Jurkat, Clone E6-1 (cell line): ENCODE results near the gene RIMBP3C.
"Not testable (repeated sequence)": the region's sequence is repeated elsewhere in the genome, so short reads cannot be mapped to it uniquely, and the experiment has no call there.

Experiments
- DNase-seq: peaks from one replicate; pipeline ENCODE4 v3.0.0-alpha.2; 2011; ENCODE audit warnings: low read depth, low spot score
- H3K4me3 ChIP-seq: 2 replicates; pipeline ENCODE4 v1.5.1; 2011; ENCODE audit warnings: mild to moderate bottlenecking, low read length, control low read depth, moderate library complexity

The RIMBP3C gene

DNA sequence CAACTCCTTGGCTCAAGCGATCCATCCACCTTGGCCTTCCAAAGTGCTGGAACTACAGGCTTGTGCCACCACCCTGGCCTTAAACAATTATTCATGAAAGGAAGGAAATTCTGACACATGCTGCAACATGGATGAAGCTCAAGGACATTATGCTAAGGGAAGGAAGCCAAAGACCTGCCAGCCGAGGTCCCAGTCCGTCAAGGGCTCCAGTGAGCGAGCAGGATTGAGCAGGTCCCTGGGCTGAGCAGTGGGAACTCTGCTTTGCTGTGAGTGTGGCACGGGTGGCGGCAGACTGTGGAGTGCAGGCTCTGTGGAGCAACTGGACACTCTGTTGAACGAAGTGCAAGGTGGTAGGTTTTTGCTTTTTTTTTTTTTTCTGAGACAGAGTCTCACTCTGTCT lies 11.4 kb downstream of the RIMBP3C start:
- DNase-seq = not testable (repeated sequence)

GRCh38 chr22:21532863-21533648 lies 18.2 kb downstream of the RIMBP3C start:
- DNase-seq, H3K4me3 ChIP-seq: not testable (repeated sequence)

More for the DNA sequence above, 11.4 kb downstream of the RIMBP3C start:
- H3K4me3 ChIP-seq = not testable (repeated sequence)

DNA sequence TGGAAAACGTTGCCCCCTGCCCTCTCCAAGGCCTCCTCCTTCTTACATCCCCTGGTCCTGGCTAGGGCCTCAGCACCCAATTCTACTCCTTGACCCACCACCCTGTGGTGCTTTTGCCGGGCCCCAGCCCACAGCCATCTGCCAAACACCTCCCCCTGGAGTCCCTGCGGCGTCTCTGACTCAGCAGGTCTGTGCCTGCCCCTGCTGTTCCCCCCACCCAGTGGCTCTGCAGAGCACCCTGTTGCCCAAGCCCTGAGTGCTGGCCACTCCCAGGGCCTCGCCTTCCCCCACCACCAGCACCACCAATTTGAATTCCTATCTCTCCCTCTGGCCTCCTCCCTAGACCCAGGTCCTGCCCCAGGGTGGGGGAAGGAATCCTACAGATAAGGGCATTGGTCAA lies 19.7 kb downstream of the RIMBP3C start:
- not testable (repeated sequence) for DNase-seq, H3K4me3 ChIP-seq

GRCh38 chr22:21526705-21527500 lies 24.4 kb downstream of the RIMBP3C start:
- H3K4me3 ChIP-seq = not testable (repeated sequence)

GRCh38 chr22:21516970-21517764 lies 34.1 kb downstream of the RIMBP3C start:
- not testable (repeated sequence) for DNase-seq, H3K4me3 ChIP-seq

More at GRCh38 chr22:21526705-21527500, 24.4 kb downstream of the RIMBP3C start:
- not testable (repeated sequence) for DNase-seq

GRCh38 chr22:21516522-21516921 lies 34.7 kb downstream of the RIMBP3C start:
- not testable (repeated sequence) for DNase-seq, H3K4me3 ChIP-seq

DNA sequence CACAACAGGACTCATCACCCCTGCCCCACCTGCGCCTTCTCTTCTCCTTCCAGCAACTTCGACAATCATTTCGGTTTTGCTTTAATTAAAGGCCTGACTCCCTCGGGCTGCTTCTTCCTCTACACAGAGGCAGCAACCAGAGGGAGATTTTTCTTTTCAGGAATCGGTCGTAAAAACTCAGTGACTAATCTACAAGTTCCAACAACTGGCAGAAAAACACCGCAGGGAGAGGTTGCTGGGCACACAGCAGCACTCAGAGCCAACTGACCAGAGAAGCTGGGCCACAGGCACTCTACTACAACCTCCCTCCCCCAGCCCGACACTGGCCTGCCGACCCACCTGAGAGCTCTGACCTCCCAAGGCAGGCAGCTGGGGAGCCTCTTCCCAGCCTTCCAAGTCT lies 36.0 kb downstream of the RIMBP3C start:
- not testable (repeated sequence) for H3K4me3 ChIP-seq, DNase-seq

GRCh38 chr22:21514117-21514516 lies 37.1 kb downstream of the RIMBP3C start:
- not testable (repeated sequence) for DNase-seq, H3K4me3 ChIP-seq

- DNase-seq, H3K4me3 ChIP-seq: not testable (repeated sequence)
These were observed 39.2 kb downstream of the RIMBP3C start for GRCh38 chr22:21512022-21512421.

GRCh38 chr22:21510397-21510796 lies 40.9 kb downstream of the RIMBP3C start:
- not testable (repeated sequence) for DNase-seq, H3K4me3 ChIP-seq

DNA sequence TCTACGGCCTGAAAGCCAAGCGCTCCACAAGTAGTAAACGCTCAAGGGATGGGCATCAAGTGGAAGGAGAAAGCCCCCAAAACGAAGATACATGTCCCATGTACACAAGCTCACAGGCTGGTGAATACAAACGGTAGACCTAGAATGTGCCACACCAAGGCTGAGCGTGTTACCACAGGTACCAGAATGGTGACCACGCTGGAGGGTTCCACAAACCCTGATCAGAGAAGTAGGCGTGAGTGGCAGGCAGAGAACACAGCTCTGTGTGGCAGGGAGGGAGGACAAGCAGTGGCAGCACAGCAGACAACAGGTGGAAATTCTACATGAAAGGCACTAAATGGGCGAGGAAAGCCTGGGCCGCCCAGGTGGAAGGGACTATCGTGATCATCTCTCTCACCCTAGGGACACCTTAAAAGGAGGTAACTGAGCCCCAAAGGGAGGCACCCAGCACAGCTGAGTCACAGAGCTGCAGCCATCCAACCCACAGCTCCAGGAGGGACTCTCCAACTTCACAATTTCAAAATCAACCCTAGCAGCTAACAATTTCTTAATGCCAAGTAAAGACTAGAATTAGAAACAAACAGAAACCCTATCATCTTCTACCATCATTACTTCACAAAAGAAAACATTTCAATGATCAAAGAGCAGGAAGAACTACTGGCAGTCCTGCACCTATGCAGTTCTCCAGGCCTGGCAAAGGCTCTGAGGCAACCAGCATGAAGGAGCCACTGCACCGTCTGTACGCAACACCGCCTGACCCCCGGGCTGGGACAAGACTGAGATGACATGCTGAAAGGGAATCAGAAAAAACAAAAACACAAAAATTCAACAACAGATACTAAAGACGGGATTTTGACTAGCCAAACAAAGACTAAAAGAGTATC lies 51.4 kb downstream of the RIMBP3C start:
- not testable (repeated sequence) for H3K4me3 ChIP-seq, DNase-seq

DNA sequence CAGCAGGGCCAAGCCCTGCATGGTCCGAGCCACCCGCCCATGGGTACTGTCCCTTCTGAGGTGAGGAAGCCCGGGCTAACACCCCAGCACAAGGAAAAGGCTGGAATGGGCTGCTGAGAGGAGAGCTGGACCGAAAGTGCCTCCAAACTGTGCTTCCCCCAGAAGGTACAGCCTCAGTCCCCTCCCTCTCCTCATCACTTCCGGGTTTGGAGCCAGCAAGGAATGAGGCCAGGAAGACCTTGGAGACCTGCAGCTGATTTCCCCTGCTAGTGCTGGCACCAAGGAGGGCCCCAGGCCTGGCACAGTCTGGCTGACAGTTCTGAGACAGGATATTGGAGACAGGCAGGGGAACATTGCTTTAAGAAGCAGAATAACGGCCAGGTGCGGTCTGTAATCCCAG lies 52.8 kb downstream of the RIMBP3C start:
- DNase-seq, H3K4me3 ChIP-seq: not testable (repeated sequence)

DNA sequence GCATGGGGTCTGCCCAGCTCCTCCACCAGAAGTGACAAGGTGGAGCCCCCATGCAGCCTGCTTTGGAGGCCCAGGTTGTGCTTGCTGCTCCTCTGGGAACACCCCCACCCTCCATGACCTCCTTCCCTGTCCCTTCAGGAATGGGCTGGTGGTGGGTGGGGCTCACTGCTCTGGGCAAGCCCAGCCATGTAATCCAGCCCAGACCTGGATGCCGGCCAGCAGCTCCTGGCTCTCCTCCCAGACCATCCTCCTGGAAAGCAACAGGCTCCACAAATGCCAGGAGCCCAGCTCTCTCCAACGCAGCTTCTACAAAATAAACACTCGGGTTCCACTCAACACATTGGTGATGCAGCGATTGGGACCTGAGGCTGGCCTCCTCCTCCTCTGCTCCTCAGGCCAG lies 53.3 kb downstream of the RIMBP3C start:
- not testable (repeated sequence) for DNase-seq, H3K4me3 ChIP-seq
